HG03139 (cell line): ENCODE data around the gene B4GALNT1.
"Not testable (repeated sequence)": the region's sequence is repeated elsewhere in the genome, so short reads cannot be mapped to it uniquely, and the experiment has no call there.

Experiments
- ATAC-seq: cut with Tn5 transposase; IDR thresholded peaks from one replicate; pipeline ENCODE4 v1.9.1; 2021; ENCODE audit not compliant: unreplicated experiment

Gene B4GALNT1

DNA sequence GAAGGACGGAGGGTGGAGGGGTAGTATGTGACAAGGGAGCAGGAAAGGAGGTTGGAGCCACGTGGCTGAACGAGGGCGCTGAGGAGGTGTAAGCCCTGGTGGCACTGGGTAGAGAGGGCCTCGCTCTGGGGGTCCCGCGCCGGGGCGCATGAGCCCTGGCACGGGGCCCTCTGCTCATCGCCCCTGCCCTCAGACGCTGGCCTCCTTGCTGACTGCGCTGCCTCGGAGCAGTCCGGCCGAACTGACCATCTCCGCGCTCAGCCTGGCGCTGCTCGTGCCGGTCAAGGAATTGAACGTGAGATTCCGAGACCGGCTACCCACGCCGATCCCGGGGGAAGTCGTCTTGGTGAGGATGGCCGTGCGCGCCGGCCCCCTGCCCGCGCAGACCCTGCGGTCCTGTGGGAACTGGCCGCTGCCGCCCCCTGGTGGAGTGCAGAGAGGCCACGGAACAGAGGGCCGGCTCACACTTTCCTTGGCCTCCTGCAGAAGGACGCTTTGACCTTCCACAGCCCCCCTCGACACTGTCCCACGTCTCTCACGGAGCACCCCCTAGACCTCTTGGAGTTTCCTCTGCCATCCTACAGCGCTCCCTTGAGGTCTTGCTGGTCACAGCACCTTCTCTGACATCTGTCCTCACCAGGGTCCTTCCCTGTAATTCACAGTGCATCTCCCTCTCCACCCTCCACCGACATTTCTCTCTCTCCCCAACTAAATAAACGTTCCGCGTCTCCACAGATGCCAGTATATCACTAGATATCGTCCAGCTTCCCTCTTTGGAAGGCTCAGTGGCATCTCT is 11.3 kb downstream of the B4GALNT1 start:
- no peak for ATAC-seq

DNA sequence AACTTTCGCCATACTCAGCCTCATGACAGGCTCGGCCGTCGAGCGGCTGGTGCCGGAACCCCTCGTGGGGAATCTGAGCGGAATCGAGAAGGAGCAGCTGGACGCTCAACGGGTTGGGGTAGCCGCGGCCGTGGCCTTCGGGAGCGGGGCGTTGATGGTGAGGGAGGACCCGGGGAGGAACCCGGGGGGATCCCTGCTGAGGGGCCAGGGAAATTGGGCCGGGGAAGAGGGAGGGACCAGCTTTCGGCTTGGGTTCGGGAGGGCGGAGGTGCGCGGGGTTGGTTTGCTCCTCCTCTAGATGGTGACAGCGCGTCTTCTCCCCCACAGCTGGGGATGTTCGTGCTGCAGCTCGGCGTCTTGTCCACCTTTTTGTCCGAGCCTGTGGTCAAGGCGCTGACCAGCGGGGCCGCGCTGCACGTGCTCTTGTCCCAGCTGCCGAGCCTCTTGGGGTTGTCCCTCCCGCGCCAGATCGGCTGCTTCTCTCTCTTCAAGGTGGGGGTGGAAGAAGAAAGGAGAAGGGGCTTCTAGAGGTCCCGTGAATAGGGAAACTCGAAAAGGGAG is 12.0 kb downstream of the B4GALNT1 start:
- ATAC-seq = no peak

DNA sequence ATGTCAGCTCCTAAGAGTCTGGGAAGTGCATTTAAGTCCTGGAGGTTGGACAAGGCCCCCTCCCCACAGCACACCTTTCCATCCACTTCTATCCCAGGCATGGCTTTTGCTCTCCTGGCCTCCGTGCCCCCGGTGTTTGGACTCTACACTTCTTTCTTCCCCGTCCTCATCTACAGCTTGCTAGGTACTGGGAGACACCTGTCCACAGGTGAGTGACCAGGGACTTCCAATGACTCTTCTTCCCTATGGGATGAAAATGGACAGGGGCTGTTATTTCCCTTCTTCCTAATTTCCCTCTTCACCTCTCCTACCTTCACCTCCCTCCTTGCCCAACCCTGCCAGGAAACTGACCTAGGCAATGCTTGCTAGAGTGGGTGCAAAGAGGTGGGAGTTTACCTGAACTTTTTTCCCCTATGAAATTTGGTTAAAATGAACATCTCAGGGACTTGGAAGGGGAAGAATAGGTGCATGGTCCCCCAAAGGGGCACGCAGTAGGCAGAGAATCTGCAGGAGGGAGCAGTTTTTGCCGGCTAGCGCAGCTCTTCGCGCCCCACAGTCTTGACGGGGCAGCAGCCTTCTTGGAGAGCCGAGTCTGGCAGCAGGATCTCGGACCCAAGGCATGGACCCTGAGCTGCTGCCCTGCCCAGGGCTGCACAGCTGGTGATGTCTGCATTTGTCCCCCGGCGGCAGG is 12.6 kb downstream of the B4GALNT1 start:
- ATAC-seq = no peak

DNA sequence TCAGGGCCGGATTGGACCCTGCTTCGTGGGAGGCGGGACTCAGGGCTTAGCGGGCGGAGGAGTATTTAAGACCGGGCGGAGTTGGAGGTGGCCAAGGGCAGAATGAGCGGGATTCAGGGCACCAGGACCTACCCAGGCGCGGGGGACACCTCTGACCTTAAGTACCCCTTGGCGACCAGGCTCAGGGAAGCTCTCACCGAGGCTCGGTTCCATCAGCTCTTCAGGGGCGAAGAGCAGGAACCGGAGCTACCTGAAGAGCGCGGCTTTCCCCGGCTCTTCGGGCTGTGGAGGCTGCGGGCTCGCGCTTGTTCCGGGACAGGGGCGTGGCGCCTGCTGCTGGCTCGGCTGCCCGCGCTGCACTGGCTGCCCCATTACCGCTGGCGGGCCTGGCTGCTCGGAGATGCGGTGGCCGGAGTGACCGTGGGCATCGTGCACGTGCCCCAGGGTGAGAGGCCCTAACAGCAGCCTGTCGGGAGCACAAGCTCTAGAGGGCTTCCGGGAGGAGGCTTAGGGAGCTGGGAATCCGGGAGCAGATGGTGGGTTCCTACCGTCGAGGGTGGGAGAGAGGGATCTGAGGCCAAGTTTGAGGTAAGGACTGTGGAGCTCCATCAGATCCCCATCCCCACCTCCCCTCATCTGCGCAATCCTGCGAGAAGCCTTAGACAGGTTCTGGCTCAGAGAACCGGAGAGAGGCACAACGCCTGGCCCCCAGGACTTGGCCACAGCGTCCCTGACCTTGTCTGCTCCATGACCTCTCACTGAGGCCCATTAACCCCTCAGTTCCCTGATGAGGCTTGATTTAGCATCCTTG is 13.4 kb downstream of the B4GALNT1 start:
- no peak for ATAC-seq

DNA sequence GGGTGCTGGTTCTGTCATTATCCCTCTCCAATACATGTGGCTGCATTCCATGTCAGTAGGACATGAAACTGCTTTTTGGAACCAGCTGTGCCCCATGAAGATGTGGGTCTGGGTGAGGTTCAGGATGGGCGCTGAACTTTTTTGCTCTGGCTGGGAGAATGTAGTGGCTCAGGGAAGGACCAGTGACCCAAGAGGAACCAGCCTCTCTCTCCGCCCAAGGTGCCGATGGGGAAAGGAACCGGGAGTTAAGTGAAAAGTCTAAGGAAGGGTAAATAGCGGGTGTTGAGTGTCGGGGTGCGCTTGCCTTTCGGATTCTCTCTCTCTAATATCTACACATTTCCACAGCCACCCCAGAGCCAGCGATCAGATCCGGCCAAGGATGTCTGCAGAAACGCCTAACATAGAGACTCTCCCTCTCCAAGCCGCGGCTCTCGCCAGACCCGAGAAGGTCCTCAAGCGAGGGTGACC is 14.0 kb downstream of the B4GALNT1 start:
- ATAC-seq = no peak

DNA sequence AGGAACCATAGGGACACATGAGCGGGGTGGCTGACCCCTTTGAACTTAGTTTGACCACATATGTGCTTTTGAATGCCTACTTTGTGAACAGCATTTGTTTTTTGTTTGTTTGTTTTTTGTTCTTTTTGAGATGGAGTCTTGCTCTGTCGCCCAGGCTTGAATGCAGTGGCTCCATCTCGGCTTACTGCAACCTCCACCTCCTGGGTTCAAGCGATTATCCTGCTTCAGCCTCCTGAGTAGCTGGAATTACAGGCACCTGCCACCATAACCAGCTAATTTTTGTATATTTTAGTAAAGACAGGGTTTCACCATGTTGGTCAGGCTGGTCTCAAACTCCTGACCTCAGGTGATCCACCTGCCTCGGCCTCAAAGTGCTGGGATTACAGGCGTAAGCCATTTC is 14.6 kb downstream of the B4GALNT1 start:
- not testable (repeated sequence) for ATAC-seq

DNA sequence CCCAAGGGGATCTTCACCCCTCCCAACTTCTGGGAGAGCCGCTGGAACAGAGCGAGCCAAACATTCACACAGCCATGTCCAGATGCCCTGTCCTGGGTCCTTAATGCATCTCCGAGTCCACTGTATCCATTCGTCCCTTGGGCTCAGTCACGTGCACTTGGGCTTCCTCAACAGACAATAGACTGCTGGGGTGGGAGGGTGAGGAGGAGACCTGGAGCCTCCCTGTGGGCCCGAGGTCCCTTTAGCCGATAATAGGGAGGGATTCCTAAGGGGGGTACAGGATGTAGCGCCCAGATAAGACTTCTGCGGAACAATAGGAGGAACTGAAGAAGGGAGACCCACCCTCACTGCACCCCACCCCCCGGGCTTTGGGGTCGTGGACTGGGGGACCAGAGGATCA is 15.1 kb downstream of the B4GALNT1 start:
- ATAC-seq = no peak

DNA sequence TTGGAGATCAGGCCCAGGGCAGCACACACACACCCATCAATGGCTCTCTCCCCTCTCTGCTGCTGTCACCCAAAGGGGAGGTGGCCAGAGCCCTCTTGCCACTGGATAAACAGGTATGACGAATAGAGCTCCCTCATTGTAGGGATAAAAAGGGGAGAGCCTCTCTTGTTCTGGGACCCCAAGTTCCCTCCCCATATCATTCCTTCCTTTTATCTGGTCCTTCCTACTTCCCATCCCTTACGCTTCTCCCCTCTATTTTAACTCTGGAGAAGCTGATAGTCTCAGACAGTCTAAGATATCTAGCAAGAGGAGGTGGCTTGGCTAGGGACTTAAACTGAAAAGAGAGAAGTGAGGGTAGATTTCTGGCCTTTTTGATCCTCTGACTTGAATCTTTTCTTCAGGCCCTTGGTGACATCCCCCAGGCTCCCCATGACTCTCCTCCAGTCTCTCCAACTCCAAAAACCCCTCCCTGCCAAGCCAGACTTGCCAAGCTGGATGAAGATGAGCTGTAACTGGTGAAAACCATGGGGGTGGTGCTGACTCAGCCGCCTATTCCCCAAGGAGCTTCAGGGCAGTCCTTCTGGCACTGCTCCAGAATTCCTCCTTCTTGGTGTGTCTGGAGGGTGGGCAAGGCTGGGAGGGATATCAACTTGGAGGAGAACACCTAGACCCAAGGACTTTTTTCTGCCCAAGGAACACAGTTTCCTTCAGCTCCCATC is 16.5 kb downstream of the B4GALNT1 start:
- ATAC-seq = no peak

DNA sequence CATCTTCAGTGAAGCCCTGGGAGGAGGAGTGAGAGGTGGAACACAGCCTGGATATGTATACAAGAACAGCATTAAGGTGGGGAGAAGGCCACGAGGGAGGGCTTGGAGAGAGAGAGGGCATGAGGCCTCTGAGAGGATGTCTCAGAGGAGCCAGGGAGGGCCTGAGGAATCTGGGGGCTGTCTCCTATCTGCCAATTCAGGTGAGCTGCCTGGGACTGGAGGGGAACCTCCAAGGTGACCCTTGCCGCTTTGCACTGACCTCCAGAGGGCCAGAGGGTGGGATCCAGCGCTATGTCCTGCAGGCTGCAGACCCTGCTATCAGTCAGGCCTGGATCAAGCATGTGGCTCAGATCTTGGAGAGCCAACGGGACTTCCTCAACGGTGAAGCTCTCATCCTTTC is 17.4 kb downstream of the B4GALNT1 start:
- ATAC-seq = no peak

DNA sequence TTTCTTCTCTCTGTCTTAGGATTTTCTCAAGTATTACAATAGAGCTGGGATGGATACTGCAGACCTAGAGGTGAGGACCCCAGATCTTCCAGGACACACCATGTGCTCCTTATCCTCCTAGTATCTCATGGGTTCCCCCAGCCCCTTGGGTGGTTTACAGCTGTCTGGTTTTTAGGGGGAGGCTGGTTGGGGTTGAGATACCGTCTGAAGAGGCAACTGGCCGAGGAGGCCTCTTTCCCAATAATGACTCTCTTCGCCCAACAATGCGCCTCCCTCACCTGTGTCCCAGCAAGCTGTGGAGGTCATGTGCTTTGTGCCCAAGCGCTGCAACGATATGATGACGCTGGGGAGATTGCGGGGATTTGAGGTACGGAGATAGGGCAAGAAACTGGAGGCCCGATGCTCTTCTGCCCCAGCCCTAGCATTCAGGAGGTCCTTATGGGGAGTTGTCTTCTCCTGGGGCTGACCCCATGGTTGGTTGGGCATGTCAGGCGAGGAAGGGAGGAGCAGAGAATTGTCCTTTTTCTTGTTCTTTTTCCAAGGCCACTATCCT is 18.0 kb downstream of the B4GALNT1 start:
- no peak for ATAC-seq

DNA sequence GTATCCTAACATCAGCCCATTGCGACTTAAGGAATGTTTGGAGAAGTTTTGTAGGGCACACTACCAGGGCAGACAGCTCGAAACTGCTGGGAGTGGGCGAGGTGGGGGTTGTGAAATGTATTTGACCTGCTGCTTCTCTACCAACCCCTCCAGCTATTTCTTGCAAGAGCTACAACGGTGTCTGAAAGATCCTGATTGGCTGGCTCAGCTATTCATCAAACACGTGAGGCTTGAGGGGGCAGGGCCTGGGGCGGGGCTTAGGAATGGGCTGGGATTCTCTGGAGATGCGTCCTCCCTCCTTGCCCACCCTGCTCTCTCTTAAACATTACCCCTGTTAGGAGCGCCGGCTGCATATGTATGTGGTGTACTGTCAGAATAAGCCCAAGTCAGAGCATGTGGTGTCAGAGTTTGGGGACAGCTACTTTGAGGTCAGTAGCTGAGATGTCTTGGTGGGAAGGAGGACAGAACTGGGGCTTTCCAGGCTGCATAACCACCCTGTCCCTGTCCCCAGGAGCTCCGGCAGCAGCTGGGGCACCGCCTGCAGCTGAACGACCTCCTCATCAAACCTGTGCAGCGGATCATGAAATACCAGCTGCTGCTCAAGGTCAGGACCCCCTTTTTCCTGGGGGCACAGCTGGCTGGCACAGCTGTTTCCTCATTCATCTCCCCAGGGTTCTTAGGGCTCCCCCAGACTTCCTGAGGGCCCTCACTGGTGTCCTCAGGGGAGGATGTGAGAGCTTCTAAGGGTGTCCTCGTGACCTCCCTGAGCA is 18.6 kb downstream of the B4GALNT1 start:
- no peak for ATAC-seq

DNA sequence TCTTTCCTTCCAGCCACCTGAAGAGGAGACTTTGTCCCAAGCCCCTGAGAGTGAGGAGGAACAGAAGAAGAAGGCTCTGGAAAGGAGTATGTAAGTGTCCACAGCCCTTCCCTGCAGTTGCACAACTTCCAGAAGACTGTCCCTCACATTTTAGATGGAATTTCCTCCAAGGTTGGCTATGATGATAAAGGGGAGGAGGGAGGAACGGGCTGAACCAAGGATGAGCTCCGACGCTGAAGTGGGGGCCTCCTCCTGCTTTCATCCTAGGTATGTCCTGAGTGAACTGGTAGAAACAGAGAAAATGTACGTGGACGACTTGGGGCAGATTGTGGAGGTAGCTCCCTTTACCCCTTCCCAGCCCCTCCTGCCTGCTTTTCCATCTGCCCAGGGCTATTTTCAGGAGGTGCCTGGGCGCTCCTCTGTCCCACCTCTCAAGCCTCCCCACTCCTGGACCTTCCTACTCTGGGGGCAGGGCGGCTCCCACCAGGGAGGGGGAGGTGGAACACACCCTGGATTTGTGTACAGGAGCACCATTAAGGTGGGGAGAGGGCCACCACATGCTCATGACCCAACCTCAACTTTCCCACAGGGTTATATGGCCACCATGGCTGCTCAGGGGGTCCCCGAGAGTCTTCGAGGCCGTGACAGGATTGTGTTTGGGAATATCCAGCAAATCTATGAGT is 19.4 kb downstream of the B4GALNT1 start:
- no peak for ATAC-seq

DNA sequence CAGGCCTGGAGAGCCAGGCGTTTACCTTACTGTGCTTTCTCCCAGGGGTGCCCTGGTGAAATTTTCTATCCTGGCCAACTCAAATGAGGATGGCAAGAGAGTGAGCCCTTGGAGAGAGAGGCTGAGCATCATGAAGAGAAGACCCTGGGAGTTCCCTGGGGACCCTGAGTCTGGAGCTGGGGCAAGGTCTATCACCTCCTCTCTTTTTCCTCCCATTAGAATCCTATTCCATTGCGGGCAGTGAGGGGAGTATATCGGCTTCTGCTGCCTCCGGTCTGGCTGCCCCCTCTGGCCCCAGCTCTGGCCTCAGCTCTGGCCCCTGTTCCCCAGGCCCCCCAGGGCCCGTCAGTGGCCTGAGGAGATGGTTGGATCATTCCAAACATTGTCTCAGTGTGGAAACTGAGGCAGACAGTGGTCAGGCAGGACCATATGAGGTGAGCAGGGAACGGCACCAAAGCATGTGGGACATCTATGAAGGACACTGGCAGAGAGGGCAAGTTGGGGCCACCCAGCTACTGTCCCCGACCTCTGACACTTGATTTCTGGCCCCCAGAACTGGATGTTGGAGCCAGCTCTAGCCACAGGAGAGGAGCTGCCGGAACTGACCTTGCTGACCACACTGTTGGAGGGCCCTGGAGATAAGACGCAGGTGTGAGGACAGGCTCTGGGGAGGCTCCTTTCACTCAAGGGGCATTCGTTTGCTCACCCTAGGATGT is 20.1 kb downstream of the B4GALNT1 start:
- no peak for ATAC-seq

DNA sequence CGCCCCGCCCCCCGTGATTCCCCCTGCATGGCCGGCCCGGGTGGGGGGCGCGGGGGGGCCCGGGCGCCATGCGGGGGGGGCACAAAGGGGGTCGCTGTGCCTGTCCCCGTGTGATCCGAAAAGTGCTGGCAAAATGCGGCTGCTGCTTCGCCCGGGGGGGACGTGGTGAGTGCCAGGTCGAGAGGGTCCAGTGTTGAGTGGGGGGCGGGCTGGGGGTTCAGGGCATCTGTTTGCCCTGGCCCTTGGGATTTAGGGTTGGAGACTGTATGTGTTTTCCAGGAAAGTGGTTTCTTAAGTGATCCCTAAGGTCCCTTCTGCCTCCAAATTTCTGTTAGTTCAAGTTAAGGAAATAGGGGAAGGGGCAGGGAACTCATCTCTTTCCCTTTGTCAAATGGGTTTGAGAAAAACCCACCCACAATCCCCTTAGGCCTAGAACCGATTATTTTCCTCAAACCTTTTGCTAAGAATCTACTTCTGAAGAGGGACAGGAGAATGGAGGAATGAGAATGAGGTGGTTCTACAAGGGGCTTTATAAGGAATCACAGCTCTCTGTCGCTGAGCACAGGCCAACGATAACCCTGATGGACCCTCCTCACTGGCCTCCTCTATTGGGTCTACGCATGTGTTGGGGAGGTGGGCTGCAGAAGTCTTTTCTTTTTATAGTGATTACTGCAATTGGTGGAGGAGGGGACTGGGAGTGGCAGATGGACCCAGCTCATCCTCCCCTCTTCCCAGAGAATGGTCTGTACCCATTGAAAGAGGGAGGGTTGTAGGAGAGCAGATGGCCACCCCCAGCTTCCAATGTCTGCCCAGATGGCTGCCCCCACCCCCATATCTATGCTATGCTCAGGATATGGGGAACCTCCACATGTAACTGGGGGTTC is 20.9 kb downstream of the B4GALNT1 start:
- ATAC-seq = no peak

DNA sequence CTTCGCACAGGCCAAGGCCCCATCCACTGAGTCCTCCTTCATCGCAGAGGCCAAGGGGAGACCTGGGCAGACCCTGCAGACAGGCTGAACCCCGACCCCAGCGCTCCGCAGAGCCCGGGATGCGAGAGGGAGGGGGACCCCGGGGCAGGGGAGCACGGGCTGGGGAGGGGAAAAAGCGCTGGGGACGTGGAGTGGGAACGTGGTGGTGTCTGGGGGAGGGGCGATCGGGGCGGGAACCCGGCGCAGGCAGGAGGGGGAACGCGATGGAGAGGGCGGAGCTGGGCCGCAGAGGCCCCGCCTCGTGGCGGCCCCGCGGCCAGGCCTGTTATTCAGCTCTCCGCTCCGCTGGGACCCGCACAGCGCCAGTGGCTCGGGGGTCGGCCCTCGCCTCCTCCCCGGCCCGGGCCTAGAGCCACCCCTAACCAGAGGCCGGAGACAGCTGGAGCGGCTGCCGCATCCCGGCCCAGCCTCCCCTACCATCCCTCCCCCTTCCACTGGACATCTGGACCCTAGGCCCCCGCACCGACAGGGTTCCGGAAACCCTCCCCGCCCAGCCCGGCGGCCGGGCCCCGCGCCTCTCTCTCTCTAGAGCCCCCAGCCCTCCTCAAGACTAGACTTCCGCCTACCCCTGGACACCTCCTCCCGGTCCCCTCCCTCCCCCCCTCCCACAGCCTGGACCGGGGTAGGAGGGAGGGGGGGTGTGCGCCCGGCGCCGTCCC is 21.7 kb downstream of the B4GALNT1 start, which contains the start of gene ARHGEF25:
Gene ARHGEF25 (plus strand): TSS at position 328 of the 719 bp plus-strand sequence. CDS start 460 bp downstream, outside the sequence.
- peak; percentile 43 for ATAC-seq

DNA sequence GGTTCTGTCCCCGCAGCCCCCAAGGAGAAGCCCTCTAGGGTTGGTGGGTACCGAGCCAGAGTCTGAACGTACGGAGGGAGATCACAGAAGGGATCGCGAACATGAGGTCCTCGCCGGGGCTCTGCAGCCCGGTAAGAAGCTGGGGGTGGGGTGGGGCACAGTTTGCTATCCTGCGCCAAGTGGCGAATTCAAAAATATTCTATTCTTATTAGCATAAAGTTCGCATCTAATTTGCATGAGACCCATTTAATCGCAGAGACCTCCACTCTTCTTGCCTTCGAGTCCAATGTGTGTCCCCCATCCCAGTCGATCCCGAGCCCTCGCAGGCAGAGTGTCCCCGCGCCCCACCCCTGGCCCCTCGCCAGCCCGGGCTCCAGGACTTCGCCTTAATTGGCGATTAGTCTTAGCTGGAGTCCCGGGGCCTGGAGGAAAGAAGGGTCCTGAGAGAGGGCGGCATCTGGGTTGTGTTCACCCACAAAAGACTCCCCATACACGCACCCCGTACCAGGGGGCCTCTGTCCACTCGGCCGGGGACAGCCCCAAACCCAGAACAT is 22.4 kb downstream of the B4GALNT1 start:
- ATAC-seq = no peak
